ENCODE data around the gene MED29. TPM values are rescaled to one million over a fixed set of nuclear protein-coding genes. Genes with fewer than 3 reads are reported as not detected.

MED29 gene
- total and polyA plus RNA-seq, 2 donors (not counting 1 experiment from before 2014, with no cell fraction given) = 23.0 to 28.9 TPM

GRCh38 chr19:39369200-39369599, 22.0 kb upstream of the MED29 start:
- Histone ChIP-seq H2AFZ (ENCODE audit: low read length) (no peak overlapping the region), H3K9ac (ENCODE audit: insufficient read depth, low read length) (no peak overlapping the region), H3K9me3 (ENCODE audit: control insufficient read depth, insufficient read depth, low read depth, low read length) (no peaks in the 10 kb centered on the region), H3K4me2 (ENCODE audit: extremely low read depth, insufficient read depth, low read length) (no peak overlapping the region), H3K27me3 (ENCODE audit: control insufficient read depth, insufficient read depth, low read length) (no peaks in the 10 kb centered on the region), H4K20me1 (ENCODE audit: control insufficient read depth, extremely low read depth, insufficient read depth, low read length) (no peaks in the 10 kb centered on the region), H3K79me2 (ENCODE audit: control insufficient read depth, insufficient read depth, low read length) (peaks cover 4% of the 10 kb centered on the region), H3K4me1 (ENCODE audit: control insufficient read depth, extremely low read depth, insufficient read depth, low read length) (peaks cover 25% of the 10 kb centered on the region), H3K27ac (ENCODE audit: insufficient read depth, low read length) (no peak overlapping the region), H3K4me3 (replicated peaks in 1 of 4; ENCODE audit: control extremely low read depth in 1 of 4, insufficient read depth in 1 of 4, low read depth in 3 of 4, low read length in 4 of 4) (no peak overlapping the region), H3K36me3 (ENCODE audit: control insufficient read depth, insufficient read depth, low read length) (peaks cover 6% of the 10 kb centered on the region)
- DNase-seq (ENCODE audit: low read depth in 2 of 2) = no peak
- TF ChIP-seq CTCF (conservative IDR thresholded peaks at IDR 0.05 in 1 of 2, IDR thresholded peaks at IDR 0.05 in 1 of 2; ENCODE audit: low read depth in 1 of 2, low read length in 2 of 2) = no peak
- TF ChIP-seq EZH2 (IDR thresholded peaks at IDR 0.05; ENCODE audit: low read length, missing control alignments) = no peak

GRCh38 chr19:39370735-39371134, 20.4 kb upstream of the MED29 start:
- H3K36me3 ChIP-seq (ENCODE audit: control insufficient read depth, insufficient read depth, low read length) = peaks cover 11% of the 10 kb centered on the region
- no peak overlapping the region for H3K9ac ChIP-seq (ENCODE audit: insufficient read depth, low read length)
- no peaks in the 10 kb centered on the region for H3K9me3 ChIP-seq (ENCODE audit: control insufficient read depth, insufficient read depth, low read depth, low read length)
- no peak for TF ChIP-seq CTCF (conservative IDR thresholded peaks at IDR 0.05 in 1 of 2, IDR thresholded peaks at IDR 0.05 in 1 of 2; ENCODE audit: low read depth in 1 of 2, low read length in 2 of 2)
- TF ChIP-seq EZH2 (IDR thresholded peaks at IDR 0.05; ENCODE audit: low read length, missing control alignments) = no peak
- no peak overlapping the region for H2AFZ ChIP-seq (ENCODE audit: low read length)
- no peak overlapping the region for H3K27ac ChIP-seq (ENCODE audit: insufficient read depth, low read length)
- H3K27me3 ChIP-seq (ENCODE audit: control insufficient read depth, insufficient read depth, low read length) = no peaks in the 10 kb centered on the region
- H3K4me3 ChIP-seq (replicated peaks in 1 of 4; ENCODE audit: control extremely low read depth in 1 of 4, insufficient read depth in 1 of 4, low read depth in 3 of 4, low read length in 4 of 4) = no peak overlapping the region
- H3K4me1 ChIP-seq (ENCODE audit: control insufficient read depth, extremely low read depth, insufficient read depth, low read length) = peaks cover 18% of the 10 kb centered on the region
- H3K79me2 ChIP-seq (ENCODE audit: control insufficient read depth, insufficient read depth, low read length) = peaks cover 4% of the 10 kb centered on the region
- H4K20me1 ChIP-seq (ENCODE audit: control insufficient read depth, extremely low read depth, insufficient read depth, low read length) = no peaks in the 10 kb centered on the region
- no peak overlapping the region for H3K4me2 ChIP-seq (ENCODE audit: extremely low read depth, insufficient read depth, low read length)
- DNase-seq (ENCODE audit: low read depth in 2 of 2) = no peak

GRCh38 chr19:39372047-39372802, 19.0 kb upstream of the MED29 start:
- H3K9me3 ChIP-seq (ENCODE audit: control insufficient read depth, insufficient read depth, low read depth, low read length) = no peaks in the 10 kb centered on the region
- H4K20me1 ChIP-seq (ENCODE audit: control insufficient read depth, extremely low read depth, insufficient read depth, low read length) = no peaks in the 10 kb centered on the region
- H3K79me2 ChIP-seq (ENCODE audit: control insufficient read depth, insufficient read depth, low read length) = peaks cover 4% of the 10 kb centered on the region
- peak overlapping the region; percentile 80 for H3K4me2 ChIP-seq (ENCODE audit: extremely low read depth, insufficient read depth, low read length)
- H3K9ac ChIP-seq (ENCODE audit: insufficient read depth, low read length) = peak overlapping the region; percentile 29
- no peaks in the 10 kb centered on the region for H3K27me3 ChIP-seq (ENCODE audit: control insufficient read depth, insufficient read depth, low read length)
- peaks cover 19% of the 10 kb centered on the region for H3K36me3 ChIP-seq (ENCODE audit: control insufficient read depth, insufficient read depth, low read length)
- H2AFZ ChIP-seq (ENCODE audit: low read length) = no peak overlapping the region
- H3K4me1 ChIP-seq (ENCODE audit: control insufficient read depth, extremely low read depth, insufficient read depth, low read length) = peaks cover 18% of the 10 kb centered on the region
- peak overlapping the region in 1 of 4 experiments; percentile 27 for H3K4me3 ChIP-seq (replicated peaks in 1 of 4; ENCODE audit: control extremely low read depth in 1 of 4, insufficient read depth in 1 of 4, low read depth in 3 of 4, low read length in 4 of 4)
- H3K27ac ChIP-seq (ENCODE audit: insufficient read depth, low read length) = peak overlapping the region; percentile 82
- TF ChIP-seq CTCF (conservative IDR thresholded peaks at IDR 0.05 in 1 of 2, IDR thresholded peaks at IDR 0.05 in 1 of 2; ENCODE audit: low read depth in 1 of 2, low read length in 2 of 2) (no peak), EZH2 (IDR thresholded peaks at IDR 0.05; ENCODE audit: low read length, missing control alignments) (no peak)
- DNase-seq (ENCODE audit: low read depth in 2 of 2) = peak; percentile 96 to 97
